HEK293T (cell line): ENCODE data around the gene FAM168A.

Experiments used
- BHLHE40 ChIP-seq: fragments of 450-650 bp; IDR thresholded peaks from 2 replicates; pipeline ENCODE4 v1.6.1; 2016; ENCODE audit warnings: mild to moderate bottlenecking, moderate library complexity, borderline replicate concordance
- FOXK2 ChIP-seq: fragments of 450-650 bp; IDR thresholded peaks from 2 replicates; pipeline ENCODE4 v1.6.1; 2016; ENCODE audit warnings: mild to moderate bottlenecking
- PKNOX1 ChIP-seq: fragments of 450-650 bp; IDR thresholded peaks from 2 replicates; pipeline ENCODE4 v1.6.1; 2016
- SP1 ChIP-seq: fragments of 450-650 bp; IDR thresholded peaks from 2 replicates; pipeline ENCODE4 v1.6.1; 2017
- SUZ12 ChIP-seq: fragments of 450-650 bp; IDR thresholded peaks from 2 replicates; pipeline ENCODE4 v1.6.1; 2016; ENCODE audit warnings: mild to moderate bottlenecking
- TARDBP ChIP-seq: fragments of 450-650 bp; IDR thresholded peaks from 2 replicates; pipeline ENCODE4 v1.6.1; 2016

DNA sequence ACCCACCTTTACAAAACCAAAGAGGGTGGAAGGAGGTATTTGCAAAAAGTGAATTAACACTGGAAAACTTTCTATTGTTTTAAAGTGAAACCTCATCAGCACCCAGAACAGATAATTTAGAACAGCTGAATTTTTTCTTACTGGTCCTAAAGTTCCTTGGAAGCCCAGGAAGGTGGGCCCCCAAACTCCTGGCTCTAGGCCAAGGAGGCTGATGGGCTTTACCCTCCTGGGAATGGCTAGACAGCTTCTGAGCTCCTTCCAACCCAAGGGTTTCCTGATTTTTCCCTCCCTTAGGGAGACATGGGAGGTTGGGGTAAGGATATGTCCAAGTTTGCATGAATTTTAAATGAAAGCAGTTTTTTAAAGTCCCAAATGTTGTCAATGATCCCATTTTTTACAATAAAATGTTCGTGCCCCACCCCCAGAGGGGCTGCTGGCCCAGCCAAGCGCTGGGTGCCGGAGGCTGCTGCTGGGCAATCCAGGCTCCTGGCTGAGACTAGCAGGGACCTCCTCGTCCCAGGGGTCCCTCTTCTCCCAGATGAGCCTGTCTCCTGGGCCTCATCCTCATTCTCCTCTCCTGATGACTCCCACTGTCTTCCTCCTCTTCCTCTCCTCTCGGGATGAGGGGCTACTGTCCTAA is 193.3 kb downstream of the FAM168A start:
- no peak for TF ChIP-seq FOXK2
- TF ChIP-seq SUZ12: no peak
- TF ChIP-seq PKNOX1: no peak
- no peak for TF ChIP-seq BHLHE40
- TF ChIP-seq SP1: no peak
- TF ChIP-seq TARDBP: no peak
